ENCODE data around the gene SLC66A2. TPM values are rescaled to one million over a fixed set of nuclear protein-coding genes. Genes with fewer than 3 reads are reported as not detected.
A peak's percentile ranks its signal among the peaks of the same experiment; 100 is the strongest.

Gene SLC66A2
- total RNA-seq, 2 donors from 2014 or later, result 30.4 to 50.8 TPM

DNA sequence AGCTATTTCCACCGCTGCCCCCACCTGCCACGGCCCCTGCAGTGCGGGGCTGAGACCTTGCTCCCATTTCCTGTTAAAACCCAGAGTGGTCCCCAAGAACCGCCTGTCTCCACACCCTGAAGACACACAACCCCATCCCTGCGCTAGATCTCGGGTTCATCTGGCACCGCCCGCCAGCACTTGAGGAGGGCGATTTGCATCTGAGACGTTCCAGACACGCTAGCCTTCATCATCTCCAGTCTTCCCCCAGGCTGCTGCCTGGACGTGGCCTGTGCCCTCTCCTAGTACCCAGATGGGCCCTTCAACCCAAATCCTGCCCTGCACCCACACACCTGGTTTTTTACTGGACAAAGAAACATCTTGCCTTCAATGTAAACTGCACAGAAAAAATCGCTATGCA is 49.8 kb downstream of the SLC66A2 start:
- Histone ChIP-seq H3K4me1 (no peaks in the 10 kb centered on the region), H3K27me3 (no peaks in the 10 kb centered on the region), H3K9me3 (peaks cover 0 to 27% (median 0%) of the 10 kb centered on the region in 3 donors), H3K27ac (no peak overlapping the region), H3K36me3 (replicated peaks in 1 of 2; ENCODE audit: insufficient read depth in 1 of 2, low read depth in 2 of 2) (peaks cover 9 to 11% of the 10 kb centered on the region in 2 donors), H3K4me3 (no peak overlapping the region)
- 96 to 100% methylated on average over 13 of the region's 13 CpGs for WGBS, 2 donors
- ATAC-seq (no peak), DNase-seq (peak in 1 of 4 donors; percentile 3)
- TF ChIP-seq, protein P1, sequence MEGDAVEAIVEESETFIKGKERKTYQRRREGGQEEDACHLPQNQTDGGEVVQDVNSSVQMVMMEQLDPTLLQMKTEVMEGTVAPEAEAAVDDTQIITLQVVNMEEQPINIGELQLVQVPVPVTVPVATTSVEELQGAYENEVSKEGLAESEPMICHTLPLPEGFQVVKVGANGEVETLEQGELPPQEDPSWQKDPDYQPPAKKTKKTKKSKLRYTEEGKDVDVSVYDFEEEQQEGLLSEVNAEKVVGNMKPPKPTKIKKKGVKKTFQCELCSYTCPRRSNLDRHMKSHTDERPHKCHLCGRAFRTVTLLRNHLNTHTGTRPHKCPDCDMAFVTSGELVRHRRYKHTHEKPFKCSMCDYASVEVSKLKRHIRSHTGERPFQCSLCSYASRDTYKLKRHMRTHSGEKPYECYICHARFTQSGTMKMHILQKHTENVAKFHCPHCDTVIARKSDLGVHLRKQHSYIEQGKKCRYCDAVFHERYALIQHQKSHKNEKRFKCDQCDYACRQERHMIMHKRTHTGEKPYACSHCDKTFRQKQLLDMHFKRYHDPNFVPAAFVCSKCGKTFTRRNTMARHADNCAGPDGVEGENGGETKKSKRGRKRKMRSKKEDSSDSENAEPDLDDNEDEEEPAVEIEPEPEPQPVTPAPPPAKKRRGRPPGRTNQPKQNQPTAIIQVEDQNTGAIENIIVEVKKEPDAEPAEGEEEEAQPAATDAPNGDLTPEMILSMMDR (IDR thresholded peaks at IDR 0.05), result no peak
- no peak for TF ChIP-seq POLR2A (IDR thresholded peaks at IDR 0.05)
- intact Hi-C loops (cut with DNase I), result no loop called here

DNA sequence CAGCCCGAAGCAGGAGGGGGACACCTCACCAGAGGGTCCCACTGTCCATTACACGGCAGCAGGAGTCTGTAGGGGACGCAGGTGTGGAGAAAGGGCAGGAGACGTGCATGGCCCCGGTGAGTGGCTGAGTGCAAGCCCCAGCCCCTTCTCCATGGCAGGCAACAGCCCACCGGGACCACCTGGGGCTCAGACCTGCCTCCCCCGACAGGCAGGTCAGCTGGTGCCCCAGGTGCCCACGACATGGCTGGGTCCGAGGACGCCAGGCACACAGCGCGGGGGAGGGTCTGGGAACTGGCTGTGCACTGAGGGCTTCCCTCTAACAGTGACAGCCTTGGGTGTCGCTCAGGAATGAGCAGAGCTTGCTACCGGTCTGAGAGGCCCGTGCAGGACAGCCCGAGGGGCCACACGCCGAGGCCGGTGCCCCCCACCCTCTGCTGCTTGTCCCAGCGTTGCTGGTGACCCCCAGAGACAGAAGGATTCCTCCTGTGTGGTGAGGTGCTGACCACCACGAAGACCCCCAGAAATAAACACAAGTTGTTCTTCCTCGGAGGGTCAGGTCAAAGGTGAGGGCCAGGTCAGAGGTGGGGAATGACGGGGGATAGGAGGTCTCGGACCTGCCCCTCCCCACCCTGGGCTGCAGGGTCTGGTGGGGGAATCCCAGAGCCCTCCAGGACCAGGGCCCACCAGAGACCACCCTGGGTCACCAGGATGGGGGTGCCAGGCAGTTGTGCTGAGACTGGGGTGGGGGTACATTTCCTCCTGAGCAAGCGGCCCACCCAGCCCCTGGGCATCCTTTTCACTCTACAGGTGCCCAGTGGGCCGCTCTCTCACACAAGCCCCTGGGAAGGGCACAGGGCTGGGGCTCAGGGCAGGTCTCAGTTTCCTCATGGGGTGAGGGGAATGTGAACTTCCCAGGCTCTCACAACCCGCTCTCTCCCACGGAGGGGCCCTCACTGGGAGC is 50.6 kb downstream of the SLC66A2 start:
- intact Hi-C loops (cut with DNase I), result no loop called here
- H3K27me3 ChIP-seq, result no peaks in the 10 kb centered on the region
- no peak overlapping the region for H3K4me3 ChIP-seq
- H3K4me1 ChIP-seq, result no peaks in the 10 kb centered on the region
- peaks cover 9 to 11% of the 10 kb centered on the region in 2 donors for H3K36me3 ChIP-seq (replicated peaks in 1 of 2; ENCODE audit: insufficient read depth in 1 of 2, low read depth in 2 of 2)
- WGBS, 2 donors, result 91 to 92% methylated on average over 15 to 27 of the region's 28 CpGs
- ATAC-seq (no peak), DNase-seq (peak in 1 of 4 donors; percentile 4)
- H3K27ac ChIP-seq, result no peak overlapping the region
- TF ChIP-seq, protein P1 (IDR thresholded peaks at IDR 0.05), result no peak
- no peak for TF ChIP-seq POLR2A (IDR thresholded peaks at IDR 0.05)
- peaks cover 0 to 35% (median 0%) of the 10 kb centered on the region in 3 donors for H3K9me3 ChIP-seq

DNA sequence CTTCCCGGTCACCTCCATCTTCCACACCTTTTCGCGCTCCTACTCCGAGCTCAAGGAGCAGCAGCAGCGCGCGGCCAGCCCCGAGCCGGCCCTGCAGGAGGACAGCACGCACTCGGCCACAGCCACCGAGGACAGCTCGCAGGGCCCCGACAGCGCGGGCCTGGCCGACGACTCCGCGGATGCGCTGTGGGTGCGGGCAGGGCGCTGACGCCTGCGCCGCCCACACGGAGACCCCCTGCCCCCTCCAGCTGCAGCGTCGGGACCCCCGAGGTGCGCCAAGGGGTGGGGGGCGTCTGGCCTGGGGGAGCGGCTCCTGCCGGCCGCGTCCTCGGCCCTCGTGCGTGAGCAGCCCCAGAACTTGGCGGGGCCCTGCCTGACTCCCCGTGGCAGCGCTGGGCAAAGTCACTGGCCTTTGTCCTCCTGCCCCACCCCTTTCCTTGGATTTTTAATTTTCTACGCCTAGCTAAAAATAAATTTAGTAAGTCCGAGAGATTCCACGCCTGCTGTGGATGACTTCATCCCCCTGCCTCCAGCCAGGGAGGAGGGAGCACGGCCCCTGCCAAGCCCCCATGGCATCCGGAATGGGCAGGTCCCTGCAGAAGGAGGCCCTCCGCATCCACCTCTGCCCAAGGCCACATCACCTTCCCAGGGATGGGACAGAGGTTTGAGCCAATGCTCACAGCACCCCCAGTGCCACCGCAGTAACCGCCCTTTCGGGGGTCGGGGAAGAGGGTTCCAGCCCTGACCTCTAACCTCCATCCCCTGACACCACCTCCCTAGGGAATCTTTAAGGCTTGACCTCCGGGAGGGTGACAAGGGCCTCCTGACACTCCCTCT is 51.6 kb downstream of the SLC66A2 start:
- ATAC-seq, result no peak
- intact Hi-C loops (cut with DNase I), result no loop called here
- DNase-seq, result peak in 1 of 4 donors; percentile 4
- Histone ChIP-seq H3K27ac (no peak overlapping the region), H3K9me3 (peaks cover 0 to 42% (median 0%) of the 10 kb centered on the region in 3 donors), H3K4me3 (no peak overlapping the region), H3K4me1 (no peaks in the 10 kb centered on the region), H3K27me3 (no peaks in the 10 kb centered on the region), H3K36me3 (replicated peaks in 1 of 2; ENCODE audit: insufficient read depth in 1 of 2, low read depth in 2 of 2) (peaks cover 9 to 11% of the 10 kb centered on the region in 2 donors)
- 71 to 91% methylated on average over 25 to 40 of the region's 53 CpGs for WGBS, 2 donors
- TF ChIP-seq, protein P1 (IDR thresholded peaks at IDR 0.05), result no peak
- TF ChIP-seq POLR2A (IDR thresholded peaks at IDR 0.05), result no peak

DNA sequence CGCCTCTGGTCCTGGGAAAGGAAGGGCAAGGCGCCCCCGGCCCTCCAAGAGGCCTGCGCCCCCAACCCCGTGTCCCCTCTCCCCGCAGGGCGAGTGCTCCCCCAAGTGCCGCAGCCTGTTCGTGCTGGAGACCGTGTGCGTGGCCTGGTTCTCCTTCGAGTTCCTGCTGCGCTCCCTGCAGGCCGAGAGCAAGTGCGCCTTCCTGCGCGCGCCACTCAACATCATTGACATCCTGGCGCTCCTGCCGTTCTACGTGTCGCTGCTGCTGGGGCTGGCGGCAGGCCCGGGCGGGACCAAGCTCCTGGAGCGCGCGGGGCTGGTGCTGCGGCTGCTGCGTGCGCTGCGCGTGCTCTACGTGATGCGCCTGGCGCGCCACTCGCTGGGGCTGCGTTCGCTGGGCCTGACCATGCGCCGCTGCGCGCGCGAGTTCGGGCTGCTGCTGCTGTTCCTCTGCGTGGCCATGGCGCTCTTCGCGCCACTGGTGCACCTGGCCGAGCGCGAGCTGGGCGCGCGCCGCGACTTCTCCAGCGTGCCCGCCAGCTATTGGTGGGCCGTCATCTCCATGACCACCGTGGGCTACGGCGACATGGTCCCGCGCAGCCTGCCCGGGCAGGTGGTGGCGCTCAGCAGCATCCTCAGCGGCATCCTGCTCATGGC is 52.4 kb downstream of the SLC66A2 start:
- Histone ChIP-seq H3K4me1 (no peaks in the 10 kb centered on the region), H3K9me3 (peaks cover 0 to 46% (median 0%) of the 10 kb centered on the region in 3 donors), H3K4me3 (no peak overlapping the region), H3K27ac (no peak overlapping the region), H3K36me3 (replicated peaks in 1 of 2; ENCODE audit: insufficient read depth in 1 of 2, low read depth in 2 of 2) (peaks cover 9 to 11% of the 10 kb centered on the region in 2 donors), H3K27me3 (no peaks in the 10 kb centered on the region)
- 60 to 91% methylated on average over 43 to 58 of the region's 70 CpGs for WGBS, 2 donors
- ATAC-seq (peak; percentile 24), DNase-seq (peak in 1 of 4 donors; percentile 4)
- TF ChIP-seq, protein P1 (IDR thresholded peaks at IDR 0.05), result no peak
- TF ChIP-seq POLR2A (IDR thresholded peaks at IDR 0.05), result no peak
- intact Hi-C loops (cut with DNase I), result no loop called here
